ENCODE data around the gene LRRC4B. TPM values are rescaled to one million over a fixed set of nuclear protein-coding genes. Genes with fewer than 3 reads are reported as not detected.

The LRRC4B gene
- total RNA-seq, 1 donor from 2014 or later = 5.2 TPM

GRCh38 chr19:50562329-50562728 lies 5.9 kb downstream of the LRRC4B start:
- Histone ChIP-seq H3K27ac (ENCODE audit: low read depth, low read length) (no peak overlapping the region), H3K9me3 (ENCODE audit: control insufficient read depth in 3 of 3, low read length in 3 of 3) (no peaks in the 10 kb centered on the region), H3K4me3 (ENCODE audit: low read length in 3 of 3) (no peak overlapping the region), H3K9ac (ENCODE audit: low read depth in 1 of 3, low read length in 3 of 3) (no peak overlapping the region), H3K27me3 (ENCODE audit: control insufficient read depth in 3 of 3, insufficient read depth in 3 of 3, low read length in 3 of 3) (peaks cover 53 to 67% (median 53%) of the 10 kb centered on the region in 3 donors), H3K36me3 (ENCODE audit: control insufficient read depth in 3 of 3, insufficient read depth in 3 of 3, low read length in 3 of 3) (no peaks in the 10 kb centered on the region), H3K4me1 (ENCODE audit: control insufficient read depth in 3 of 3, insufficient read depth in 3 of 3, low read length in 3 of 3) (no peaks in the 10 kb centered on the region)

GRCh38 chr19:50559636-50560035 lies 8.6 kb downstream of the LRRC4B start:
- no peak overlapping the region for H3K4me3 ChIP-seq (ENCODE audit: low read length in 3 of 3)
- H3K27ac ChIP-seq (ENCODE audit: low read depth, low read length) = no peak overlapping the region
- peaks cover 0 to 5% (median 5%) of the 10 kb centered on the region in 3 donors for H3K4me1 ChIP-seq (ENCODE audit: control insufficient read depth in 3 of 3, insufficient read depth in 3 of 3, low read length in 3 of 3)
- no peaks in the 10 kb centered on the region for H3K36me3 ChIP-seq (ENCODE audit: control insufficient read depth in 3 of 3, insufficient read depth in 3 of 3, low read length in 3 of 3)
- H3K27me3 ChIP-seq (ENCODE audit: control insufficient read depth in 3 of 3, insufficient read depth in 3 of 3, low read length in 3 of 3) = peaks cover 50 to 66% (median 54%) of the 10 kb centered on the region in 3 donors
- no peaks in the 10 kb centered on the region for H3K9me3 ChIP-seq (ENCODE audit: control insufficient read depth in 3 of 3, low read length in 3 of 3)
- no peak overlapping the region for H3K9ac ChIP-seq (ENCODE audit: low read depth in 1 of 3, low read length in 3 of 3)

DNA sequence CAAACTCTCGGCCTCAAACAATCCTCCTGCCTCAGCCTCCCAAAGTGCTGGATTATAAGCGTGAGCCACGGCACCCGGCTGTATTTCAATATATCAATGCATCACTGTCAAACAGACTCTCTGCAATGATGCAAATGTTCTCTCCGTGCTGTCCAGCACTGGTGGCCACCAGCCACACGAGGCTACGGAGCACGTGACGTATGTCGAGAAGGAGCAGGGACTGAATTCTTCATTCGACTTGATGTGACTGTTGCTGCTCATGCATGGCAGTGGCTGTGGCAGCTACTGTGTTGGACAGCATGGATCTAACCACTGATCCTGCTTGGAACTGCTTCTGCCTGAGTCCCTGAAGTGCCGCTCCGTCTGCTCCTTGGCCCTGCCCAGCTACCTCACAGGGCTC lies 9.8 kb downstream of the LRRC4B start:
- Histone ChIP-seq H3K36me3 (ENCODE audit: control insufficient read depth in 3 of 3, insufficient read depth in 3 of 3, low read length in 3 of 3) (no peaks in the 10 kb centered on the region), H3K9ac (ENCODE audit: low read depth in 1 of 3, low read length in 3 of 3) (no peak overlapping the region), H3K27me3 (ENCODE audit: control insufficient read depth in 3 of 3, insufficient read depth in 3 of 3, low read length in 3 of 3) (peaks cover 48 to 65% (median 50%) of the 10 kb centered on the region in 3 donors), H3K9me3 (ENCODE audit: control insufficient read depth in 3 of 3, low read length in 3 of 3) (no peaks in the 10 kb centered on the region), H3K4me1 (ENCODE audit: control insufficient read depth in 3 of 3, insufficient read depth in 3 of 3, low read length in 3 of 3) (peaks cover 0 to 5% (median 5%) of the 10 kb centered on the region in 3 donors), H3K4me3 (ENCODE audit: low read length in 3 of 3) (no peak overlapping the region), H3K27ac (ENCODE audit: low read depth, low read length) (no peak overlapping the region)

DNA sequence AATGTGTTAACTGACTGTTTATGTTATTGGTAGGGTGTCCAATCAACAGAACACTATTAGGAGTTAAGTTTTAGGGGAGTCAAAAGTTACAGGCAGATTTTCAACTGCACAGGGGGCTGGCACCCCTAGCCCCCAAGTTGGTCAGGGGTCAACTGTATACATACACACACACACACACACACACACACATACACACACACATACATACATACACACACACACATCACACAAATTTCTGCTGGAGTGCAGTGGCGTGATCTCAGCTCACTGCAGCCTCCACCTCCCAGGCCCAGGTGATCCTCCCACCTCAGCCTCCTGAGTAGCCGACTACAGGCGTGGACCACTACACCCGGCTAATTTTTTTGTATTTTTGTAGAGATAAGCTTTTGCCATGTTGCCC lies 10.2 kb downstream of the LRRC4B start:
- H3K4me1 ChIP-seq (ENCODE audit: control insufficient read depth in 3 of 3, insufficient read depth in 3 of 3, low read length in 3 of 3) = peaks cover 0 to 5% (median 5%) of the 10 kb centered on the region in 3 donors
- H3K27me3 ChIP-seq (ENCODE audit: control insufficient read depth in 3 of 3, insufficient read depth in 3 of 3, low read length in 3 of 3) = peaks cover 50 to 65% (median 53%) of the 10 kb centered on the region in 3 donors
- no peaks in the 10 kb centered on the region for H3K9me3 ChIP-seq (ENCODE audit: control insufficient read depth in 3 of 3, low read length in 3 of 3)

DNA sequence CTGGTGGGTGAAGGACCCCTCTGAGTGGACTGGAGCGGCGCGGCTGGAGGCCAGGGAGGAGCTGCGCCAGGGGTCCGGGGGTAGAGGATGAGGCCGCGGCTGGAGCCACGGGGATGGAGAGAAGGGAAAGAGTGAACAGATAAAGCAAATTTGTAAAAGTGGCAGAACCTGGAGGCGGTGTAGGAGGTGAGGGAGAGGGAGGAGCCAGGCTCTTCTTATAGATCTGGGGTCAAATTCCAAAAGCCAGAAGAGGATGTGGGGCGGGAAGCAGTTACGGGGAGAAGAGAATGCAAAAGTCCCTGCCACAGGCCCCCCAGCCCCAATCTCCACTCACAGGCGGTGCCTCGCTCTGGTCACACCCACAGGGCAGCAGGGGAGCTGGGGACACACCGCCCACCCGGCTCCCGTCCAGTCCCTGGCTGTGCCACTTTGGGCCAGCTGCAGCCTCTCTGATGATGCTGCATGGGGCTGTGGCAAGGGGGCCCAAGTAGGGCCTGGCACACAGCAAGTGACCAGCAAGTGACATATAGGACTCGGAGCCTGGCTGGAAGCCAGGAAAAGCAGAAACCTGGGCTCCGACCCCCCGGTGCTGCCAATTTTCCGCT lies 11.1 kb downstream of the LRRC4B start:
- H3K27me3 ChIP-seq (ENCODE audit: control insufficient read depth in 3 of 3, insufficient read depth in 3 of 3, low read length in 3 of 3) = peaks cover 56 to 68% (median 59%) of the 10 kb centered on the region in 3 donors
- peak overlapping the region in 1 of 3 donors; percentile 63 for H3K4me3 ChIP-seq (ENCODE audit: low read length in 3 of 3)
- no peak overlapping the region for H3K9ac ChIP-seq (ENCODE audit: low read depth in 1 of 3, low read length in 3 of 3)
- H3K4me1 ChIP-seq (ENCODE audit: control insufficient read depth in 3 of 3, insufficient read depth in 3 of 3, low read length in 3 of 3) = peaks cover 0 to 5% (median 5%) of the 10 kb centered on the region in 3 donors
- H3K27ac ChIP-seq (ENCODE audit: low read depth, low read length) = no peak overlapping the region
- H3K36me3 ChIP-seq (ENCODE audit: control insufficient read depth in 3 of 3, insufficient read depth in 3 of 3, low read length in 3 of 3) = no peaks in the 10 kb centered on the region
- no peaks in the 10 kb centered on the region for H3K9me3 ChIP-seq (ENCODE audit: control insufficient read depth in 3 of 3, low read length in 3 of 3)

More for the DNA sequence above, 10.2 kb downstream of the LRRC4B start:
- Histone ChIP-seq H3K27ac (ENCODE audit: low read depth, low read length) (no peak overlapping the region), H3K4me3 (ENCODE audit: low read length in 3 of 3) (no peak overlapping the region), H3K36me3 (ENCODE audit: control insufficient read depth in 3 of 3, insufficient read depth in 3 of 3, low read length in 3 of 3) (no peaks in the 10 kb centered on the region), H3K9ac (ENCODE audit: low read depth in 1 of 3, low read length in 3 of 3) (no peak overlapping the region)

DNA sequence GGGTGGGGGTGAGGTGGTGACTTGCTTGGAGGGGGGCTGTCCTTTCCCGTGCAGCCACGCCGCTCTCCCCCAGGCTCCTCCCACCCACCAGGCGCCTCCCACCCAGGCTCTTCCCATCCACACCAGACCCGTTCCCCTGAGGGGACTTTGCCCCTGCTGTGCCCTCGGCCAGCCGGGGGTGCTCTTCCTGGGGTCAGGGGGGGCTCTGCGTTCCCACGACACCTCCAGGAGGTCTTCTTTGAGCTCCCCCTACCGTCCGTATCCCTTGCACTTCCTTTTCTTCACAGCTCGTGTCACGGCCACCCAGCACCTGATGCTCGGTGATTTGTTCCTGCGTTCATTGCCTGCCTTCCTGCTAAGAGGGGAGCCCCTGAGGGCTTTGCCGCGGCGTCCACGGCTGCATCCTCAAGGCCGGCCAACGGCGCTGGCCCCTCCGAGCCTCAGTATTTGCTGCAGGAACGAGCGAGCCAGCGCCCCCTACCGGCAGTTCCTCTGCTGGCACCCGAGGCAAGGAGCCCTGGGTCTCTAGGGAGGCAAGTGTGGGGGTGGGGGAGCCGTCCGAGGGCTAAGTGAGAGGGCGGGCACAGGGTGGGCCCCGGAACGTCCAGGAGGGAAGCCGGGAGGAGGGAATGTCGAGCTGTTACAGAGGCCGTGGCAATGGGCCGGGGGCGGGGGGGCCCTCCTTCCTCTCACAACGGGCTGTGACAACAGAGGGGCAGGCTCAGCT lies 11.8 kb downstream of the LRRC4B start:
- Histone ChIP-seq H3K4me1 (ENCODE audit: control insufficient read depth in 3 of 3, insufficient read depth in 3 of 3, low read length in 3 of 3) (peaks cover 0 to 5% (median 5%) of the 10 kb centered on the region in 3 donors), H3K36me3 (ENCODE audit: control insufficient read depth in 3 of 3, insufficient read depth in 3 of 3, low read length in 3 of 3) (no peaks in the 10 kb centered on the region), H3K27me3 (ENCODE audit: control insufficient read depth in 3 of 3, insufficient read depth in 3 of 3, low read length in 3 of 3) (peaks cover 56 to 70% (median 64%) of the 10 kb centered on the region in 3 donors), H3K9me3 (ENCODE audit: control insufficient read depth in 3 of 3, low read length in 3 of 3) (no peaks in the 10 kb centered on the region), H3K27ac (ENCODE audit: low read depth, low read length) (no peak overlapping the region), H3K9ac (ENCODE audit: low read depth in 1 of 3, low read length in 3 of 3) (peak overlapping the region in 1 of 3 donors; percentile 50), H3K4me3 (ENCODE audit: low read length in 3 of 3) (peak overlapping the region; percentile 63 to 69 (median 65))

DNA sequence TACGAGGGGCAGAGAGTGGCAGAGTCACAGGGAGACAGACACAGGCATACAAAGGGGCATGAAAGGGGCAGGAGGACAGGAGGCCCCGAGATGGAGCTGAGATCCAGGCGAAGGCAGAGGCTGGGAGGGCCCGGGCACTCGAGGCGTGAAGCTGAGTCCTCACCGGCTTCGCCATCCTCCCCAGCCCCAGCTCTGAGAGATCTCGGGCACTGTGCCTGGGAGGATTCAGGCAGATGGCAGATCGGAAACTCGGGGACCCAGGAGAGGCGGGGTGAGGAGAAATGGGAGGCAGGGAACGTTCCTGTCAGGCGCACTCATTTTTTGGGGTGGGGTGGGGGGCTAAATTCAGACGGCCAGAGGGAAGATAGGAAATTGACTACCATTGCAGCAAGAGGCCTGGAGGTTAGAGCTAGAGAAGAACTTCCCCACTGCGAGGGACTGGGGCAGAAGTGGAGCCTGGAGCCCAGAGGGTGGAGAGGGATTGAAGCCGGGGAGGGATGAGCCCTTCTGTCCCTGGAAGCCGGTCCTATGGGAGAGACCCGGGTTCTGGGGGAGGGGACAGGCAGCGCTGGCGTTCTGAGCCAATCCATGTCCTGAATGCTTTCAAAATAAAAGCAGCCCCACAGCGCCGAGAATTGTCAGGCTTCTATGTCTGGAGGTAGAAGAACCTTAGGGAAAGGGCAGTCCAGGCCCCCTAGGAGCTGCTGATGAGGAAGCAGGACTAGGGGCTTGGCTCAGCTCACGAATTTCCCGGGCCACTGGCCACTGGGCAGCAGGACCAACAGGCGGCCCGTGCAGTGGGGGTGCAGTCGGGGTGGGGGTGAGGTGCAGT lies 12.6 kb downstream of the LRRC4B start:
- H3K9ac ChIP-seq (ENCODE audit: low read depth in 1 of 3, low read length in 3 of 3) = peak overlapping the region in 1 of 3 donors; percentile 20
- H3K4me3 ChIP-seq (ENCODE audit: low read length in 3 of 3) = no peak overlapping the region
- no peaks in the 10 kb centered on the region for H3K36me3 ChIP-seq (ENCODE audit: control insufficient read depth in 3 of 3, insufficient read depth in 3 of 3, low read length in 3 of 3)

DNA sequence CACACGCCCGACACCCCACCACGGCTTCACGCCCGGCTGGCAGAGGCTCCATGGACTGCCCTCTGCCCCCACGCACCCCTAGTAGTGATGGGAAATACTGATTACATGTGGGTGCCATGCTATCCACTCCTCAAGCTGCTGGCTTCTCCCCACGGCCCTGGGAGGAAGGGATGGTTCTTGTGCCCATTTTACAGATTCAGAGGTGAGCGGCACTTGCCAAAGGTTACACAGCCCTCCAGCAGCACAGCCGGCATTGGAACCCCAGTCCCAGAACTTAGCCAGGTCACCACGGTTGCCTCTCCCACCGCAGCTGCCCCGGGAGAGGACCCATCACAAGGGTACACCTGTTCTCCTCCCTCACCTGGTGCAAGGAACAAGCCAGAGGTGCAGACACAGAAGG lies 13.2 kb downstream of the LRRC4B start:
- Histone ChIP-seq H3K4me3 (ENCODE audit: low read length in 3 of 3) (no peak overlapping the region), H3K27me3 (ENCODE audit: control insufficient read depth in 3 of 3, insufficient read depth in 3 of 3, low read length in 3 of 3) (peaks cover 60 to 74% (median 64%) of the 10 kb centered on the region in 3 donors), H3K36me3 (ENCODE audit: control insufficient read depth in 3 of 3, insufficient read depth in 3 of 3, low read length in 3 of 3) (no peaks in the 10 kb centered on the region), H3K9ac (ENCODE audit: low read depth in 1 of 3, low read length in 3 of 3) (no peak overlapping the region), H3K4me1 (ENCODE audit: control insufficient read depth in 3 of 3, insufficient read depth in 3 of 3, low read length in 3 of 3) (peaks cover 0 to 5% (median 5%) of the 10 kb centered on the region in 3 donors), H3K9me3 (ENCODE audit: control insufficient read depth in 3 of 3, low read length in 3 of 3) (no peaks in the 10 kb centered on the region), H3K27ac (ENCODE audit: low read depth, low read length) (no peak overlapping the region)

More for the DNA sequence above, 12.6 kb downstream of the LRRC4B start:
- Histone ChIP-seq H3K27ac (ENCODE audit: low read depth, low read length) (no peak overlapping the region), H3K4me1 (ENCODE audit: control insufficient read depth in 3 of 3, insufficient read depth in 3 of 3, low read length in 3 of 3) (peaks cover 0 to 5% (median 5%) of the 10 kb centered on the region in 3 donors), H3K9me3 (ENCODE audit: control insufficient read depth in 3 of 3, low read length in 3 of 3) (no peaks in the 10 kb centered on the region), H3K27me3 (ENCODE audit: control insufficient read depth in 3 of 3, insufficient read depth in 3 of 3, low read length in 3 of 3) (peaks cover 57 to 73% (median 66%) of the 10 kb centered on the region in 3 donors)

- peaks cover 67 to 82% (median 71%) of the 10 kb centered on the region in 3 donors for H3K27me3 ChIP-seq (ENCODE audit: control insufficient read depth in 3 of 3, insufficient read depth in 3 of 3, low read length in 3 of 3)
- H3K9me3 ChIP-seq (ENCODE audit: control insufficient read depth in 3 of 3, low read length in 3 of 3) = no peaks in the 10 kb centered on the region
- no peak overlapping the region for H3K27ac ChIP-seq (ENCODE audit: low read depth, low read length)
- H3K4me1 ChIP-seq (ENCODE audit: control insufficient read depth in 3 of 3, insufficient read depth in 3 of 3, low read length in 3 of 3) = peaks cover 0 to 5% (median 5%) of the 10 kb centered on the region in 3 donors
- H3K9ac ChIP-seq (ENCODE audit: low read depth in 1 of 3, low read length in 3 of 3) = no peak overlapping the region
- no peaks in the 10 kb centered on the region for H3K36me3 ChIP-seq (ENCODE audit: control insufficient read depth in 3 of 3, insufficient read depth in 3 of 3, low read length in 3 of 3)
- H3K4me3 ChIP-seq (ENCODE audit: low read length in 3 of 3) = no peak overlapping the region
These were observed 14.0 kb downstream of the LRRC4B start for GRCh38 chr19:50554212-50554611.
